Measurements from ENCODE around the gene MFN1.
"Not testable (repeated sequence)": the region's sequence is repeated elsewhere in the genome, so short reads cannot be mapped to it uniquely, and the experiment has no call there.

MFN1 gene

DNA sequence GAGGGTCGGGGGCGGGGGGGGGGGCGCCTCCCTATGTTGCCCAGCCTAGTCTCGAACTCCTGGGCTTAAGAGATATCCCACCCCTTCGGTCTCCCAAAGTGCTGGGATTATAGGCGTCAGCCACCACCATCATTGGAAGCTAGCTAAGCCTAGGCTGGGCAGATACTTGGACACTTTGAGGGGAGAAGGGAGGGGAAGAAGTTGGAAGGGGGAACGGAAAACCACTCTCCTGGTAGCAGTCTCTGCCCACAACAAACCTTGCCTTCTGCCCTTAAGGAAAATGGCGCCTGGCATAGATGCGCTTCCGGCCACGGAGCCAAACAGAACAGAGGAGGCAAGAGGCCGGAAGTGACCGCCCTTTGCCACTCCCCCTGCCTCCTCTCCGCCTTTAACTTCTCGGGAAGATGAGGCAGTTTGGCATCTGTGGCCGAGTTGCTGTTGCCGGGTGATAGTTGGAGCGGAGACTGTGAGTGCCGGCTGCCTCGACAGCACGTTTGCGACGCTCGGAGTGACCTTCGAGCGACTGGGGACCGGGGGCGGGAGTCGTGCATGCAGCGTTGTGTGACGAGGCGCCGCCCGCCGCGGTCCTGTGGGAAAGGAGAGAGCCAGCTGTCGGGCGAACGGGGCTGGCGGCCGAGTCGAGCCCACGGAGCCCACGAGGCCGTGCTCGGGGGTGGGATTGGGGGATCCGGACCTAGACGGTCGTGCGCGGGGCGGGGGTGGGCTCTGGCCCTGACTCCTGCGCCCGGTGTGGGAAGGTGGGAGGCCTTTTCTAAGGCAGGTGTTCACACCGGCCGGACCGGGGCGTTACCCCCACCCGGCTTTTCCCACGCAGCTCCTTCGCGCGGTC lies at the start of gene MFN1:
MFN1 (plus strand) TSS at position 365 of the 850 bp plus-strand sequence. CDS start 1,143 bp downstream, outside the sequence.
- DNase-seq, result peak; percentile 91 to 93

DNA sequence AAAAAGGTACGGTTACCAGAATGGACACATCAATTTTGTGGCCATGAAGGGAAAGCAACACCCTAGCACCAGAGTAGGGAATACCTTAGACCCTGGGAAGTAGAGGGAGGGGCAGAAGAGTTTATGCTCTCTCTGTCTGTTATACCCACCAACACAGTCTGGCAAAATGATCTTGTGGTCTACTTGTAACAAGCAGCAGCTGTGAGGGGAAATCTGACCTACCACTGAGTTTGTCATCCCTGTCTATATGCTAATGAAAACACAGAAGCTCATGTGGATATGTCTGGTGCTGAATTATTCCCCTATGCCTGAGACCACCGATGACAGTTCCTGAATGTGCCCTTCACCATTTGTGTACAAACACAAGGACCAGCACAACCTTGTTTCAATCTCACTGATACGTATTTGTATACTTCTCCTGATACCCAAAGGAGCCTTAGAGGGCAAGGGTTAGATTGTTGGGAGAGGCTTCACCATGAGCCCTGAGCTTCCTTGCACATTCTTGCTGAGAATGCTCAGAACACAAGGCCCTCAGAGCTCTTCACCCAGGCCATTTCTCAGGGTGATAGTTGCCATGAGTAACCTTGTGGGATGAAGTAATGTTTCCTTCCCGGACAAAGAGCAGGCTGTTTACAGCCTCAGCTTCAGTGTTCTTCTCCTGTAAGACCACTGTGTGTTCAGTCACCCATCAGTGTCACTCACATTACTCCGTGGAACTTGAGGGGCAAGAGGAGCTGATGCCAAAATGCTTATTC lies 49.4 kb upstream of the MFN1 start:
- no peak for DNase-seq

DNA sequence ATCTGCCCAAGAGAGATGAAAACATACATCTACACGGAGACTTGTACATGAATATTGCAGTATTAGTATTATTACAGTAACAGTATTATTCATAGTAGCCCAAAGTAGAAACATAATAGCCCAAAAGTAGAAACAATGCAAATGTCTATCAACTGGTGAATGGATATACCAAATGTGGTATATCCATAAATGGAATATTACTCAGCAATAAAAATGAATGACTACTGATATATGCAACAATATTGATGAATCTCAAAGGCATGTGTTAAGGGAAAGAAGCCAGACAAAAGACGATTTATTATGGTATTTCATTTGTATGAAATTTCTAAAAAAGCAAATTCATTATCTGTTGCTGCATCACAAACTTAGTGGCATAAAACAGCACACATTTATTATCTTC lies 48.2 kb upstream of the MFN1 start:
- DNase-seq, result no peak

DNA sequence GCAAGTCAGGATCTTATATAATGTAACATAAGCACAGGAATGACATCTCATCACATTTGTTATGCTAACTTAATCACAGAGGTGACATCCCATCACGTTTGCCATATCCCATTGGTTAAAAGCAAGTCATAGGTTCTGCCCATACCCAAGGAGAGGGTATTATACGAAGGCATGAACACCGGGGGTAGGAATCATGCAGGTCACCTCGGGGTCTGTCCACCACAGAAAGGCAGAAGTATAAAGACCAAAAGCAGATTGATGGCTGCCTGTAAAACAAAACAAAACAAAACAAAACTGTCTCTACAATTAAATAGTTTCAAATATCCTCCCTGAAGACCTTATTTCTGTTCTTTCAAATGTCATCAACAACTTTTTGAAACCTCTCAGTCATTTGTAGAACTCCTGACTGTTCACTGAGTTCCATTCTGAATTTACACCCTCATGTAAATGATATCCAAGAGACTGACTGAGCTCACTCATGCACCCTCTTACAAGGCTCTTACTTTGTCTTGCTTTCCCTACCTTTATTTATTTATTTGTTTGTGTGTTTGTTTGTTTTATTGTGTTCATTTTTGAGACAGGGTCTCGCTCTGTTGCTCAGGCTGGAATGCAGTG lies 47.4 kb upstream of the MFN1 start:
- DNase-seq, result no peak

DNA sequence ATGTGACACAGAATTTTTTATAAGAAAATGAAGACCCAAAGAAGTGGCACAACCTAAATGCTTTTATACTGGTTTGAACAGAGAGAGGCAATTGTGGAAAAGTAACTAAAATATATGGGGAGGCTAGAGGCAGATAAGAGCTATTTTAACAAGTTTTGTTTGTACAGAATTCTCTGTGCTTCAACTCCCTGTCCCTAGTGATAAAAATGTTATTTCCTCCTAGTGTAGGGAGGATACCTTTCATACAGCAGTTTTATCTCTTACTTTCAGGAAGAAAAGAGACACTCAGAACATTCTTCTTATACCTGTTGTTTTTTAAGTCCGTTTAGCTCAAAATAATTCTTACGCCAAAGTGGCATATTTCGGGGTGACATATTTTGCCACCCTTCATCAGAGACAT lies 45.9 kb upstream of the MFN1 start:
- no peak for DNase-seq

DNA sequence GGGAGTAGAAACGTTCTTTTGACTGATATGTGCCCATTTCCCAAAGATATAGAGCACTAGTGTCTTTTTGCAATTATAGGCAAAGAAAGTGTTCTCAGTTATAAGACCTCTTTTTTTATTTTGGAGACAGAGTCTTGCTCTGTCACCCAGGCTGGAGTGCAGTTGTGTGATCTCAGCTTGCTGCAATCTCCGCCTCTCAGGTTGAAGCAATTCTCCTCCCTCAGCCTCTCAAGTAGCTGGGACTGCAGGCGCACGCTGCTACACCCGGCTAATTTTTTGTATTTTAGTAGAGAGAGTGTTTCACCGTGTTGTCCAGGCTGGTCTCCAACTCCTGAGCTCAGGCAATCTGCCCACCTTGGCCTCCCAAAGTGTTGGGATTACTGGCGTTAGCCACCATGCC lies 45.4 kb upstream of the MFN1 start:
- no peak for DNase-seq

DNA sequence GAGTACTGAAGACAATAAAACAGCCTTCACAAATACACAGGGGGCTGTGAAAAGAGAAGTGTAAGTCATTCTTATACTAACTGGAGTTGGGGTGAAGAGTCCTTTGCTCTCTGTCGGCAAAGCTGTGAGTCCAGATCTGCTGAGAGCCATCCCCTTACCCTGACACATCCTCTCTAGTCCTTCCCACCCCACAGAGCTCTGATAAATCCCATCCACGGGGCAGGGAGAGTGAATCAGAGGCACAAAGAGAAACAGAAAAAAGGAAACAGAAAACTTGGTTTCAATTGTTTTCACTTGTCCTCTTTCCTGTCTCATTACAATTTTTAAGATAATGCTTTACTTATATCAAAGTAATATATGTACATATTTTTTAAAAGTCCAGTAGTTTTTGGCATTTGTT lies 42.9 kb upstream of the MFN1 start:
- no peak for DNase-seq

DNA sequence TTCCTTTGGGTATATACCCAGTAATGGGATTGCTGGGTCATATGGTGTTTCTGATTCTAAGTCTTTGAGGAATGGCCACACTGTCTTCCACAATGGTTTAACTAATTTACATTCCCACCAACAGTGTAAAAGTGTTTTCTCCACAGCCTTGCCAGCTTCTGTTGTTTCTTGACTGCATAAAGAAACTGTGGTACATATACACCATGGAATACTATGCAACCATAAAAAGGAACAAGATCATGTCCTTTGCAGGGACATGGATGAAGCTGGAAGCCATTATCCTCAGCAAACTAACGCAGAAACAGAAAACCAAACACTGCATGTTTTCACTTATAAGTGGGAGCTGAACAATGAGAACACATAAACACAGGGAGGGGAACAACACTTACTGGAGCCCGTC lies 40.1 kb upstream of the MFN1 start:
- DNase-seq, result not testable (repeated sequence)

DNA sequence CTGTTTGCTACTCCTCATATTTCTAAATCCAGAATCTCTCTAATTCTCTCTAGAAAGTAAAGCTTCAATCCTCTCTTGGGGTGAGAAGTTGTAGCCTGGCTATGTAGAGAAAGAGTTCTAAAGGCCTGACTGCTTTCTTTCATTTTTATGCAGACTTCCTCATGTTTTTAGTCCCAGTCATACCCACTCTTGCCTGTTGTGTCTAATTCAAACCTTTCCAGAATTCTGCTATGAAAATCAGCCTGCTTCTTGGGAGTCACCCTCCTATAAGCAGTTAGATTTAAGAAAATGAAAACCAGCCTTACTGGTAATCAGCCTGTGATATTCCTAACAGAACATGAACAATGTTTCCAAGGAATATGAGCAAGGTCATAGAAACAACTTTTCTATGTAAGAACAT lies 39.5 kb upstream of the MFN1 start:
- DNase-seq, result no peak

DNA sequence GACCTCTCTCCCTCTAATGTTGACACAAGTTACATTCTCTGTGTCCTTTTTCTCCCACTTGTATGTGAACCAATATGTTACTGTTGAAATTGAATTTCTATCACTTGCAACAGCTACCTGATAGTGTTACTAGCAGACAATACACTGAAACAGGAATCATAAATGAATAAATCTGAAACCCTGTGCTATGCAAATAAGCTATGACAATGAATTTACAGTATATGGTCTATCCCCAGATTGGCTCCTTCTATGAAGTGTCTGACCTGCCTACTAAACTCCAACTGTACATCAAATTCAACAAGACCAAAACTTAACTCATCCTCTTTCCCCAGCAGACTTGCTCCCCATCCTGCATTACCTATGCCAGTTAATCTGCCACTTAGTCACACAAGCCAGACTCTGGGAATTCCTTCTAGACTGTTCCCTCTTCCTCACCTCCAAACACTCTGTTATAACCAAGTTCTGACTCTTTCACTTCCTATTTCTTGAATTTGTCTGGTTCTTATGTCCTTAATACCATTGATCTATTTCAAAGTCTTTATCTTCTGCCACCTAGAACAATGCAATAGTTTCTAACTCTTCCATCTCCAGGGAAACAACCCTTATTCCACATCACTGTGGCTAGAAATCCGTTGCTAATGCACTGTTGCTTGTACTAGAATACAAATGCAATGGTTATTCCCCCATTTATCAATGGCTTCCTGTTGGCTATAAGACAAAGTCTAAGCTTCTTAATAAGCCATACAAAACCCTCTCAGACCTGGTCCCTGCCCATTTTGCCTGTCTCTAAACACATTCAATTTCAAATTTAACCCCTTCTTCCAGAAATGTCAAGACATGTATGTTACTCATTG lies 38.1 kb upstream of the MFN1 start:
- DNase-seq, result no peak

DNA sequence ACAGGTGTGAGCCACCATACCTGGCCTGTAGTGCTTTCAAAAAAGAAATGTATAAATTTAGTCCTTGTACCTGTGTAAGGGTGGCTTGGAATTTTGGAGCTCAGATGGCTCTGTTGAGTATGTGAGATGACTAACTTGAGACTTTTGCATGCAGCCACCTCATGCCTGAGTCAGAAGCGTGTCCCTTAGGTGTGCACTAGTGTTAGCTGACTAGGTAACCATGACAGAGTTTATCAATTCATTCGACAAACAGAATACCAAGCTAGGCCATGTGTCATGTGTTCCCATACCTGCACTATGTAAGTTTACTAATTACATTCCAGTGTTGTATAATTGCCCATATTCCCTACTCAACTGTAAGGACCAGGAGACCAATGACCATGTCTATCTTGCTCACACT lies 28.6 kb upstream of the MFN1 start:
- DNase-seq, result no peak

DNA sequence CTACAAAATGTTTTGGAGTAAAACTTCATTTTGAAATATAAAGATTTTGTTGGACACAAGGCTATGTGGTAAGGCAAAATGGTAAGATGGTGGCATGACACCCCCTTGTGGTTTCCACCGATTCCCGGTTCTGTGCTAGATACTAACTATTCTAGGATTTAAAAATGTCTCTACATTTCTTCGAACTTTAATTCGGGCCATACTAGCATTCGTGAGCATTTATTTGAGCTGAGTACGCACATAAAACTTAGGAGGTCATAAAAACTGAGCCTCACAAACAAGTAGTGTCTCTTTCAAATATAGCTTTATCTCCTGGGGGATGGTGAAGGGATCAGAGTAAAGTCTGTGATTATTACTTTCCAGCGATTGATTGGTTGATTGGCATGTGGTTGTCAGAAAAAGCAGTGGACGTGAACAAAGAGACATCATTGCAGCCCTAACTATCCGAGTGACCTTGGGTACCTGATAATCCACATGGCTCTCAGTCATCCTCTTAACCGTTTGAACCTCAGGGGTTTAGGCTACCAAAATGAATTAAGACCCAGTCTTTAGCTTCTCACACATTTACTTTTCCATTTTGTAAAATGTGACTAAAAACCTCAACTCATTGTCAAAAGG lies 25.7 kb upstream of the MFN1 start:
- peak; percentile 14 to 48 for DNase-seq

DNA sequence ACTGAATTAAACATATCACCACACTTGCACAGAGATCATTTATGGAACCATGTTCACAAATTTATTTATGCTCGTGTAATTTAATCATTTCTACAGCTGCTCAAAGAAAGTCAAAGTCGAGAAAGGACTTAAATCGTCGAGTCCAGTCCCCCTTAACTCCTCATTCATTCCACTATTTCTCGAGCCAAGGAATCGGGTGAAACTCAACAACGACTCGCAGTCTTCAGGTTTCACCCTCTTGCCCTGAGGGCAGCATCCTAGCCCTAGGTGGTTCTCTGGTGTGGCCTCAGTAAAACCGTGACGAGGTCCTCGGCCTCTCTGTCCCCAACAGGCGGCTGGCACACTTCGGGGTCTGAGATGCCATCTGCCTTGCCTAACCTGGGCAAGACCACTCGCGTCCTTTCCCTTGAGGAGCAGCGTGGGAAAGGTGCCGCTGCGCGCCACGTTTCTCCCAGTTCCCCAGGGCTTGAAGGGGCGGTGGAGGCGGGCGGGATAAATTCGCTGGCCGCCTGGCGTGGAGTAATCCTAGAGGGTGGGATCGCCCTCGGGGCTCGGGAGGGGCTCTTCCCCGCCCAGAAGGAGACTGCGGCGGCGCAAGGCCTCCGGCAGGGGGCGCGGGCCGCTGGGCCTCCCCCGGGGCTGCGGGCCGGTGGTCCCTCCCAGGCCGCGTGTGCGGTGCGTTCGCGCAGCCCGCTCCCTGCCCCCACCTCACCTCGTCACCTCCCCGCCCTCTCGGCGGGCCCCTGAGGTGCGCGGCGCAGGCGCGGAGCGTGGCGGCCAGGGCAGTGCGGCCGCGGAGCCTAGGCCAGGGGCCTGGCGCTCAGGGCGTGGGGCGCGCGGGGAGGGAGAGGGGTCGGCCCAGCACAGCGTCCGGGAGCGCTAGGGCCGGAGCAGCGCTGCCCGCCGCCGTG lies 25.0 kb upstream of the MFN1 start, which contains the start of gene ZNF639:
ZNF639 (plus strand) TSS at position 746 of the 911 bp plus-strand sequence. CDS start 5,263 bp downstream, outside the sequence.
- DNase-seq, result peak; percentile 68 to 76

DNA sequence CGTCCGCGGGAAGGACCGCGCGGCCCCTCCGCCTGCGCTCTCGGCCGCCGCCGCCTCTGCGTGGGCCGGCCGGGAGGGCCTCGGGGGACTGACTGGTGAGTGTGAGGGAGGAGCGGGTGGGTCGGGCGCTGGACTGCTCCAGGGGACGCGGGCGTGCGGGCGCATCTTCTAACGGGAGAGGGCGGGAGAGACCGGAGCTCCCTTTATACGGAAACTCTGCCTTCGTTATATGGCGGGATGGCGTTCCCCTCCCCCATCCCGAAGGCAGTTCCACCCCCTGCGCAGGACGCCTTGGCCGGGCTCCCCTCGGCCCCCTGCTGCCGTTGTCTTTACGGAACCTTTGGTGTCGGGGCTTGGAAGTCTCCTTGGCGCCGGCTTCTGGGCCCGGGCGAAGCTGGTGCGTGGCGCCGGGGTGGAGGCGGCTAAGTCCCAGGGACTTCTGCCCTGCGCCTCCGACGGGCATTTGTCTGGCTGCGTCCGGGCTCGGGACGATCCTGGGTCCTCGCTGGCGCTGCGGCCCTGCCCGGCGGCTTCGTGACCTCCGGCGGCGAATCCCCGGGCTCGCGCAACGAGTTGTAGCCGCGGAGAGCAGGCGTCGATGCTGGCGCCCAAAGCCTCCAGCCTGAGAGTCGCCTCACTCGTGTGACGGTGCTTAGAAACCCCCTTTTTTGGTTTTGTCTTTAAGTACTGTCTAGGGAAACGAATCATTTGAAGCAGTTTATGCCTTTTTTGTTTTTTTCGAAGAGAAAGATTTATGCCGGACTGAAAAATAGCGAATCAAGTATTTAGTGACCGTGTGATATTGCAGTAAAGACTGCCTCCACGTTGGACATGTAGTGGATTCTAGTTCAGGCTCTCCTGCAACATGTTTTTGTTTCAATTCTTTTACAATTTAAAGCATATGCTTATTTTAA lies 24.1 kb upstream of the MFN1 start:
- peak; percentile 57 to 61 for DNase-seq

DNA sequence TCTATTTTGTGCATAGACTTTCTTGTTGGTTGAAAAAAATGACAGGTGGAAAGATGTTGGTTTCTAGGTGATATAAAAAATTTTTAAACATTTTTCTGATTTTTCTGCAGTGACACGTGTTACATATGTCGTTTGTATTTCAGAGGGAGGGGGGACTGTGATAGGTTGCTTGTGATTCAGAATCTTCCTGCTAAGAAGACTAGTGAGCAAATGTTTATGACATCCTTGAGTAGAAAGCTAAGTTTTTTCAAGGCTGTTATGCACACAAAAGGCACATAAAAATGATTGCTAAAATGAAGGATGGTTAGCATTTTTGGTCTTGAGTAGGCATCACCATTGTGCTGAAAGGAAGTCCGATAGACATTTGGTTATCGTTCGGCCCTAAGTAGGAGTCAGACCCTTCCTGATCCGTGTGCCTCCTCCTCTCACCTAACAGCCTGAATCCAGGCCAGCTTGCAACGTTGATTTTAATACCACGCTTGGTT lies 23.2 kb upstream of the MFN1 start:
- DNase-seq, result peak in 1 of 2 donors; percentile 7

DNA sequence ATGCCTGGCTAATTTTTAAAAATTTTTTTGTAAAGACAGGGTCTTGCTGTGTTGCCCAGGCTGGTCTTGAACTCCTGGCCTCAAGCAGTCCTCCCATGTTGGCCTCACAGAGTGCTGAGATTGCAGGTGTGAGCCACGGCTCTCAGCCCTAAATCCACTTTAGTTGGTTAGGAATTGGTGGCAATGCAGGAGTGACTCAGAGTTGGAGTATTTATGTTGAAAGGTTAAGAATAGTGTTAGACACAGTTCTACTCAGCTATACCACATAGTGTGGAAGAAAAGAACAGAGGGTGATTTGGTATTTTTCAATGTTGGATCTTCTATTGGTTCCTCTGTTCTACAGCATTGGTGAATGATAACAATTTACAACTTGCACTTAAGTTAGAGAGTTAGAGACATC lies 17.1 kb upstream of the MFN1 start:
- no peak for DNase-seq

DNA sequence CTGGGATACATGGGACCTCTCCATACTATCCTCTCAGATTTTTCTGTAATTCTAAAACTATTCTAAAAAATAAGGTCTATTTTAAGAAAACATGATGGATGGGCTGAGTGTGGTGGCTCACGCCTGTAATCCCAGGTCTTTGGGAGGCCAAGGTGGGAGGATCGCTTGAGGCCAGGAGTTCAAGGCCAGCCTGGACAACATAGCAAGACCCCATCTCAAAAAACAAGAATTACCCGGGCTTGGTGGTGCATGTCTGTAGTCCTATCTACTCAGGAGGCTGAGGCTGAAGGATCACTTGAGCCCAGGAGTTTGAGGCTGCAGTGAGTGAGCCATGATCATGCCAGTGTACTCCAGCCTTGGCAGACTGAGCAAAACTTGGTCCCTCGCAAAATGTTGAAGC lies 15.3 kb upstream of the MFN1 start:
- no peak for DNase-seq

DNA sequence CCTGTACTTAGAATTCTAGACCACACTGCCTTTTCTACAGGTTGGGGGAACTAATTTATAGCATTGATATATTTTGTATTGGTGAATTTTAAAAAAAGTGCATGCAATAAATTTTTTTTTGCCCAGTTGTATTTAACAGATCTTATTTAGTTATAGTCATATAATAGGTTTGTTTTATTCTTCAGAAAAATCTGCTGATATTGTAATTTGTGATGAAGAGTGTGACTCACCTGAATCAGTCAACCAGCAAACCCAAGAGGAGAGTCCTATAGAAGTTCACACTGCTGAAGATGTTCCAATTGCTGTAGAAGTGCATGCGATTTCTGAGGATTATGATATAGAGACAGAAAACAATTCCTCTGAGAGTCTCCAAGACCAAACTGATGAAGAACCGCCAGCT lies 14.4 kb upstream of the MFN1 start:
- DNase-seq, result no peak

DNA sequence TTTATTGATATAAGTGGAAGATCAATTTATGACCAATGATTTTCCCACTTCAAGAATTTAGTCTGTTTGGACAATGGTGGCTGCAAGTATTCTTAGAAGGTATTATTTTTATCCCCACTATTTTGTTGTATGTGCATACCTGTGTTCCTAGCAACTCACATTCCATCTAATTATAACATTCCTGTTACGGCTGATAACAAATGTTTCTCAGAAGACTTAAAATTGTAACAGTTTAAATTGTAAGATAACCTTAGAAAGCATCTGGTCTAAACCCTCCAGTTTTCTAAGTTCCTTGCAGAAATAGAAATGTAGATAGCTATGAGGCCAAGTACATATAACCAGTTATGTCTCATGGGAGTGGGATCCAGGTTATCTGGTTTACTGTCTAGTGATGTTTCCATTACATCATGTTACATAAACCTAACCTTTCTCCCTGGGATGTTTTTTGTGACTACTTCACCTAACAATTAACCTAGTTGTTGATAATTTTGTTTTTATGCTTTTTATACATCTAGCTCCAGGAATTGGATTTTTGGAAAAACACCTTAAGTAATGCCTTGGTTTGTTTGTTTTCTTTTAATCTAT lies 11.1 kb upstream of the MFN1 start:
- DNase-seq, result no peak

Measured in inflammatory macrophage treated with lipopolysaccharide for 1 hour (primary cell).